HepG2 (cell line): ENCODE results near the gene ACBD6.

Source experiments
- BHLHE40 ChIP-seq: IDR thresholded peaks from 2 replicates; pipeline ENCODE4 v1.6.1; 2011; ENCODE audit warnings: low read length, improper control_type of control experiment
- CHD2 ChIP-seq: IDR thresholded peaks from 2 replicates; pipeline ENCODE4 v1.6.1; 2011; ENCODE audit warnings: low read depth, low read length, improper control_type of control experiment
- PHF8 ChIP-seq: sonication (generic); formaldehyde crosslinking; IDR thresholded peaks from 2 replicates; pipeline ENCODE4 v1.5.0; 2020; ENCODE audit warnings: missing genetic modification reagents
- SIN3A ChIP-seq: IDR thresholded peaks from 2 replicates; pipeline ENCODE4 v1.6.1; 2011; ENCODE audit warnings: low read depth, mild to moderate bottlenecking, control low read depth, low read length, borderline replicate concordance
- SMAD1 ChIP-seq: sonication (generic); formaldehyde crosslinking; IDR thresholded peaks from 2 replicates; pipeline ENCODE4 v1.4.0; 2020; ENCODE audit warnings: missing genetic modification reagents, low read depth, mild to moderate bottlenecking, borderline replicate concordance

DNA sequence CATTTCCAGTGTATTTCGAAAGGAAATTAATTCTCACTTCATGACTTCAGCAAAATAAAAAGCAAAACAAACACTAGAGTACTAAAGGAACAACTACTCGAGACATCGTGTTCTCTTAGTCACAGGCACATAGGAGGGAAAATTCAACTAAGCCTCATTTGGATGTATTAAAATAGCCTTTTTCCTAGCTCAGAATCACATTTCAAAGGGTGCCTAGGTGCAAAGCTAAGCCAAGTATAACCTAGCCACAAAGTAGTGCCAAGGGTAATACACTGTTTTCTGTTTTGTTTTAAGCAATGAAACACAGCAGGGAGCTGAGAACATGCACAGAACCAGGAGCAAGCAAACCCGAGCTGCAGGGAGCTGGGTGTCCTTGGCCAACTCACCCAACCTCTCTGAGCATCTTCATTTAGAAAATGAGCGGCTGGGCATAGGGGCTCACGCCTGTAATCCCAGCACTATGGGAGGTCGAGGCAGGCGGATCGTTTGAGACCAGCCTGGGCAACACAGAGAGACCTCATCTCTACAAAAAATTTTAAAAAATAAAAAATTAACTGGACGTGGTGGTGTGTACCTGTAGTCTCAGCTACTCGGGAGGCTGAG is 26.6 kb upstream of the ACBD6 start:
- no peak for TF ChIP-seq SMAD1 (CRISPR knock-in tag)
- TF ChIP-seq PHF8 (CRISPR knock-in tag), result no peak
- no peak for TF ChIP-seq SIN3A
- no peak for TF ChIP-seq BHLHE40
- TF ChIP-seq CHD2, result no peak
